SJCRH30 (cell line): ENCODE measurements around the gene ETV6. TPM values are rescaled to one million over a fixed set of nuclear protein-coding genes. Genes with fewer than 3 reads are reported as not detected.

Experiments used
- DNase-seq, 2 experiments: peaks; one replicate each; pipeline ENCODE4 v3.0.0-alpha.2; 2015 to 2020
- H3K27ac ChIP-seq: fragments of 250-450 bp; sonication (Bioruptor Pico); 2 replicates; pipeline ENCODE4 v1.5.1; 2020; ENCODE audit warnings: mild to moderate bottlenecking, moderate library complexity
- H3K27me3 ChIP-seq: fragments of 250-450 bp; sonication (Bioruptor Pico); 2 replicates; pipeline ENCODE4 v1.5.1; 2020; ENCODE audit warnings: mild to moderate bottlenecking, moderate library complexity
- H3K36me3 ChIP-seq: fragments of 250-450 bp; sonication (Bioruptor Pico); 2 replicates; pipeline ENCODE4 v1.5.1; 2020; ENCODE audit warnings: mild to moderate bottlenecking, moderate library complexity
- H3K4me1 ChIP-seq: fragments of 250-450 bp; sonication (Bioruptor Pico); 2 replicates; pipeline ENCODE4 v1.5.1; 2020; ENCODE audit warnings: mild to moderate bottlenecking, moderate library complexity
- H3K4me3 ChIP-seq: fragments of 250-450 bp; sonication (Bioruptor Pico); 2 replicates; pipeline ENCODE4 v1.5.1; 2020; ENCODE audit warnings: mild to moderate bottlenecking, moderate library complexity
- H3K9me3 ChIP-seq: fragments of 250-450 bp; sonication (Bioruptor Pico); replicated peaks from 2 replicates; pipeline ENCODE4 v1.5.1; 2020; ENCODE audit warnings: mild to moderate bottlenecking, moderate library complexity
- total RNA-seq: library from RNA; depleted of rRNA; stranded (reverse); fragments of >200 nt; shearing (Covaris generic); gene quantifications from 2 replicates; pipeline ENCODE4 v1.2.3, GENCODE V29; 2014

The ETV6 gene
- total RNA-seq, 1 experiment from 2014 or later = 5.6 TPM

DNA sequence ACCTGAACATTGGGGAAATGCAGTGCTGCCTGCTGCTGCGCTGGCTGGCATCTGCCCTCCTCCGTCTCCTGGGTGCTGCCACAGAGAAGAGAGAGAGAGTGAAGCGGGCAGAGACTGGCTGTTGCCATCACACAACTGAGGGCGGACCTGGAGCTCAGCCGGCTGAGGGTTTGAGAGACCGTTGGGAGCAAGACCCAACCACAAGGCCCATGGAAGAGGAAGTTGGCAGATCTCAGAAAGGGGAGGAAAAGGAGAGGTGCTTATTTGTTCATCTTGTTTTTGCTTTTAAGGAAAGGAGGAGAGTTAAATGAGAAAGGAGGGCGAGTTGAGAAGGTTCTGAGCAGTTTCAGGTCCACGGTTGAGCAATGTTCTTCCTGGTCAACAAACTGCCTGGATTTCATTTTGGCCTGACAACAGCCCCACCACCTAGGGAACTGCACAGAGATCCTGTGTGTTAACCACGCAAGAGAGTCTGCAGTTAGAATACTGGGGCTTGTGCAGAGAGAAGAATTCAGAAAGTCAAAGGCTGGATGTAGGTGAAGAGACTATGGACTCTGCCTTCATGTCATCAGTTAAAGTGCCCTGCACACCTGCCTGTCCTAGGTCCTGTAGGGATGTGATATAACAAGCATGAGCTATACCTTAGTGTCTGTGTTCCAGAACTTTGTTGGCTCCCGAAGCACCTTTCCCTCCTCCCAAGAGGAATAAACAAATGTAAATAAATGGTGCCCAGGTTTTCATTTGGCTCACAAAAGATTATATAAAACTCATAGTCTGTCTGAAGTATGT is 124.6 kb downstream of the ETV6 start:
- no peaks in the 10 kb centered on the region for H3K36me3 ChIP-seq
- DNase-seq = no peak

GRCh38 chr12:11774821-11775220 is 125.3 kb downstream of the ETV6 start:
- no peak overlapping the region for H3K4me3 ChIP-seq
- DNase-seq = no peak
- H3K27me3 ChIP-seq = no peaks in the 10 kb centered on the region

More for the DNA sequence above, 124.6 kb downstream of the ETV6 start:
- Histone ChIP-seq H3K4me3 (no peak overlapping the region), H3K27ac (no peak overlapping the region), H3K9me3 (no peaks in the 10 kb centered on the region), H3K27me3 (no peaks in the 10 kb centered on the region), H3K4me1 (no peaks in the 10 kb centered on the region)

DNA sequence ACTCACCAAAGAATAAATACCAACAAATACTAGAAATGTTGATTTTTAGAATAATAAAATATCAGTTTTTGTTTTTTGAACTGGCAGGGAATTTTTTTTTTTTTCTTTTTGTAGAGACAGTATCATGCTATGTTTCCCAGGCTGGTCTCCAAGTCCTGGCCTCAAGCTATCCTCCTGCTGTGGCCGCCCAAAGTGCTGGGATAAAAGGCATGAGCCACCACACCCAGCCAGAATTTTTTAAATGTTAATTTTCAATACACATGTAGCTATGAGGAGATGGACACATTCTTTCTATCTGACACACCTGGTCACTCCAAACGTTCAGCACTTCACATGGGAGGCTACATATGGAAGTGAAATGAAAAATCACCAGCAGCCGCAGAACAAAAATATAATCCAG is 126.8 kb downstream of the ETV6 start:
- no peak for DNase-seq
- no peaks in the 10 kb centered on the region for H3K9me3 ChIP-seq

More at GRCh38 chr12:11774821-11775220, 125.3 kb downstream of the ETV6 start:
- Histone ChIP-seq H3K27ac (no peak overlapping the region), H3K4me1 (no peaks in the 10 kb centered on the region), H3K9me3 (no peaks in the 10 kb centered on the region), H3K36me3 (no peaks in the 10 kb centered on the region)

GRCh38 chr12:11777451-11777850 is 128.0 kb downstream of the ETV6 start:
- DNase-seq = no peak
- Histone ChIP-seq H3K4me1 (no peaks in the 10 kb centered on the region), H3K4me3 (no peak overlapping the region), H3K9me3 (no peaks in the 10 kb centered on the region), H3K36me3 (no peaks in the 10 kb centered on the region), H3K27ac (no peak overlapping the region), H3K27me3 (no peaks in the 10 kb centered on the region)

More for the DNA sequence above, 126.8 kb downstream of the ETV6 start:
- Histone ChIP-seq H3K4me3 (no peak overlapping the region), H3K4me1 (no peaks in the 10 kb centered on the region), H3K27me3 (no peaks in the 10 kb centered on the region), H3K36me3 (no peaks in the 10 kb centered on the region), H3K27ac (no peak overlapping the region)

DNA sequence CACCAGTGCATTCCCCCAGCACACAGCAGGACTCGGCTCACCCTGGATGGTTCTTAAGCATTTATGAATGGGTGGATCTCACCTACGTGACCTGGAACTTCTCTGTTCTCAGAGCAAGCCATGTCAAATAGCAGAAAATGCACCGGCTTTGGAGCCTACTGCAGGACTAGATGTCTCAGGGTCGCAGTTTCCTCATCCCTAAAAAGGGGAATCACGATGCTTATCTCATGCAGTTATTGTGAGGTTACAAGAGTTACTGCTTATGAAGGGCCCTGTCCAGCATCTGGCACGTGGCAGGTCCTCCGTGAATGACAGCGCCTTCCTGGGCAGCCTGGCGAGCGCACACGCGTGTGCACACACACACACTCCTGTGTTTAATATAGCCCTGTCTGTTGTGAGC is 128.5 kb downstream of the ETV6 start:
- Histone ChIP-seq H3K36me3 (no peaks in the 10 kb centered on the region), H3K4me1 (no peaks in the 10 kb centered on the region), H3K4me3 (no peak overlapping the region), H3K27me3 (no peaks in the 10 kb centered on the region), H3K9me3 (no peaks in the 10 kb centered on the region), H3K27ac (no peak overlapping the region)
- no peak for DNase-seq

- Histone ChIP-seq H3K9me3 (no peaks in the 10 kb centered on the region), H3K36me3 (no peaks in the 10 kb centered on the region), H3K4me1 (no peaks in the 10 kb centered on the region), H3K27me3 (no peaks in the 10 kb centered on the region), H3K27ac (no peak overlapping the region), H3K4me3 (no peak overlapping the region)
- DNase-seq = no peak
These were observed 129.5 kb downstream of the ETV6 start for GRCh38 chr12:11778713-11779685.

- no peak overlapping the region for H3K4me3 ChIP-seq
- H3K36me3 ChIP-seq = no peaks in the 10 kb centered on the region
- H3K9me3 ChIP-seq = no peaks in the 10 kb centered on the region
- no peaks in the 10 kb centered on the region for H3K27me3 ChIP-seq
- H3K4me1 ChIP-seq = 0 out of 2 replicates have a peak, but pooled peaks cover 1% of the 10 kb centered on the region
- DNase-seq = no peak
- no peak overlapping the region for H3K27ac ChIP-seq
These were observed 131.1 kb downstream of the ETV6 start for GRCh38 chr12:11780521-11781101.

DNA sequence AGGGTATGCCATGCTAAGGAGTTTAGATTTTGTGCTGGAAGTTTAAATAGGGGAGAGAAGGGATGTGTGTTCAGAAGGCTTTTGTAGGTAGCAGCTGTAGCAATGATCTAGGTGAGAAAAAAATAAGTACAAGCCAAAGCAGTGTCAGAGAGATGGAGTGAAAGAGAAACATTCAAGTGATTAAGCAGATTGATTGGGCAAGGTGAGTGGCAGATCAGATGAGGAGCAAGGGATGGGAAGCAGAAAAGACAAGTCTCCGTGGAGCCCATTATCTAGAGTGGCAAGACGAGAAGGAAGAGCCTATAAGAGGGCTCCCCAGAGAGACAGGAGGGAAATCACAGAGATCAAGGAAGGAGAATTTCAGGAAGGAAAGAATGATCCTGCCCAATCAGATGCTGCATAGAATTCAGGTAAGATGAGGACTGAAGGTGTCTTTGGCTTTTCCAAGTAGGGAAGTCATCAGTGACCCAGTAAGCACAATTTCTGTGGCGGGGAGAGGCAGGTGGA is 133.5 kb downstream of the ETV6 start:
- no peak overlapping the region for H3K4me3 ChIP-seq
- H3K27me3 ChIP-seq = no peaks in the 10 kb centered on the region
- H3K9me3 ChIP-seq = no peaks in the 10 kb centered on the region
- no peaks in the 10 kb centered on the region for H3K36me3 ChIP-seq
- DNase-seq = no peak
- H3K4me1 ChIP-seq = peaks cover 10% of the 10 kb centered on the region
- H3K27ac ChIP-seq = no peak overlapping the region

DNA sequence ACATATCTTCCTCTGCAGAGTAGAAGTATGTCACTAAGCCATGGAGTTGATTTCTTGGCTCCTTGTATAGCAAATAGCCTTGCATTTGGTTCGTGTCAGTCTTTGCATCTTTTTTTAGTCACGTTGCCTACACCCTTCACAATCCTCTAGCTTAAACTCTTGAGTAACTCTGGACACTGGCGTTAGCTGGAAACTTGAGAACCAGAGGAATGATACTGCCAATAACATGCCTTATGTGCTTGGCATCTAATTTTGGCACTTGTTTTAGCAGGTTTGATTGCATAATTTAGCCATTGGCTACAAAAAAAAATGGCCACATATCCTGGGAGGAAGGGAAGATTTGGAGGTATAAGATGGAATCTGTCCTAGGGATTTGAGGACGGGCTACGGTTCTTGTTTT is 136.2 kb downstream of the ETV6 start:
- Histone ChIP-seq H3K4me1 (peaks cover 13% of the 10 kb centered on the region), H3K4me3 (no peak overlapping the region), H3K9me3 (no peaks in the 10 kb centered on the region), H3K27me3 (no peaks in the 10 kb centered on the region), H3K36me3 (no peaks in the 10 kb centered on the region), H3K27ac (no peak overlapping the region)
- DNase-seq = no peak

- H3K27me3 ChIP-seq = no peaks in the 10 kb centered on the region
- no peaks in the 10 kb centered on the region for H3K9me3 ChIP-seq
- DNase-seq = no peak
- peaks cover 13% of the 10 kb centered on the region for H3K4me1 ChIP-seq
- H3K36me3 ChIP-seq = no peaks in the 10 kb centered on the region
- H3K4me3 ChIP-seq = no peak overlapping the region
- H3K27ac ChIP-seq = no peak overlapping the region
These were observed 137.3 kb downstream of the ETV6 start for GRCh38 chr12:11786638-11787365.

GRCh38 chr12:11787437-11787836 is 138.0 kb downstream of the ETV6 start:
- DNase-seq = no peak
- Histone ChIP-seq H3K4me3 (no peak overlapping the region), H3K27me3 (no peaks in the 10 kb centered on the region)

GRCh38 chr12:11787933-11788849 is 138.7 kb downstream of the ETV6 start:
- H3K27ac ChIP-seq = peak overlapping the region; percentile 27
- no peak overlapping the region for H3K4me3 ChIP-seq
- H3K27me3 ChIP-seq = no peaks in the 10 kb centered on the region
- peaks cover 13% of the 10 kb centered on the region for H3K4me1 ChIP-seq
- no peaks in the 10 kb centered on the region for H3K9me3 ChIP-seq
- peak in 1 of 2 experiments; percentile 68 for DNase-seq
- H3K36me3 ChIP-seq = no peaks in the 10 kb centered on the region

More at GRCh38 chr12:11787437-11787836, 138.0 kb downstream of the ETV6 start:
- peaks cover 13% of the 10 kb centered on the region for H3K4me1 ChIP-seq
- no peak overlapping the region for H3K27ac ChIP-seq
- no peaks in the 10 kb centered on the region for H3K9me3 ChIP-seq
- H3K36me3 ChIP-seq = no peaks in the 10 kb centered on the region
